ENCODE data around the gene PNPLA3.

DNA sequence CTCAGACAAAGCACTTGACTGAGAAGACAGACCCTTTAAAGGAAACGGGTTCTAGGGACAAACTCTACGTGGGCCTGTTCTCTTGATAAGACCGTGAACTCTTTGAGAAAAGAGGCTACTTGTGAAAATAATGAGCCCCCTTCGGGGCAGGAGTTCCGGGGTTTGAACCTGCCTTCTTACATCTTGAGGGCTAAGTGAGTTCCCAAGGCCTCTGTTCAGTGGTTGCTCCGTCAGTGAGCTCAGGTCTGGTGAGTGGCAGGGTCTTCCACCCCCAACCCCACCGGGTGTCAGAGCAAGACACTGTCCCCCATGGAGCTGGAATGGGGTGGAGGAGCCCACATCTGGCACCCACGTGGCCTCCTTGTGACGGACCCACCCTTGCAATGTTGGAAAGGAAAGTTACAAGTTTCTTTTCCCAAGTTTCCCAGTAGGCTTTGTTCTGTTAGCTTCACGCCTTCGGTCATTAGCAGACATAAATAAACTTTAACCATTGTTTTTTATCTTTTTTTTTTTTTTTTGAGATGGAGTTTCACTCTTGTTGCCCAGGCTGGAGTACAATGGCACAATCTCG is 25.3 kb downstream of the PNPLA3 start:
- TF ChIP-seq, protein P1, sequence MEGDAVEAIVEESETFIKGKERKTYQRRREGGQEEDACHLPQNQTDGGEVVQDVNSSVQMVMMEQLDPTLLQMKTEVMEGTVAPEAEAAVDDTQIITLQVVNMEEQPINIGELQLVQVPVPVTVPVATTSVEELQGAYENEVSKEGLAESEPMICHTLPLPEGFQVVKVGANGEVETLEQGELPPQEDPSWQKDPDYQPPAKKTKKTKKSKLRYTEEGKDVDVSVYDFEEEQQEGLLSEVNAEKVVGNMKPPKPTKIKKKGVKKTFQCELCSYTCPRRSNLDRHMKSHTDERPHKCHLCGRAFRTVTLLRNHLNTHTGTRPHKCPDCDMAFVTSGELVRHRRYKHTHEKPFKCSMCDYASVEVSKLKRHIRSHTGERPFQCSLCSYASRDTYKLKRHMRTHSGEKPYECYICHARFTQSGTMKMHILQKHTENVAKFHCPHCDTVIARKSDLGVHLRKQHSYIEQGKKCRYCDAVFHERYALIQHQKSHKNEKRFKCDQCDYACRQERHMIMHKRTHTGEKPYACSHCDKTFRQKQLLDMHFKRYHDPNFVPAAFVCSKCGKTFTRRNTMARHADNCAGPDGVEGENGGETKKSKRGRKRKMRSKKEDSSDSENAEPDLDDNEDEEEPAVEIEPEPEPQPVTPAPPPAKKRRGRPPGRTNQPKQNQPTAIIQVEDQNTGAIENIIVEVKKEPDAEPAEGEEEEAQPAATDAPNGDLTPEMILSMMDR (IDR thresholded peaks at IDR 0.05), result no peak
- TF ChIP-seq POLR2A (IDR thresholded peaks at IDR 0.05), result no peak
